Stimulated activated CD8-positive, alpha-beta memory T cell treated with anti-CD3 and anti-CD28 coated beads, Interleukin-4, amount 100 ng/mL, for 4 hours (primary cell): Measurements from ENCODE around the gene MINDY4B.

Experiments used
- DNase-seq, 2 donors: peaks; one replicate each; pipeline ENCODE4 v3.0.0-alpha.2; 2020; ENCODE audit warnings: low read depth in 2 of 2, low spot score in 1 of 2

Gene MINDY4B

DNA sequence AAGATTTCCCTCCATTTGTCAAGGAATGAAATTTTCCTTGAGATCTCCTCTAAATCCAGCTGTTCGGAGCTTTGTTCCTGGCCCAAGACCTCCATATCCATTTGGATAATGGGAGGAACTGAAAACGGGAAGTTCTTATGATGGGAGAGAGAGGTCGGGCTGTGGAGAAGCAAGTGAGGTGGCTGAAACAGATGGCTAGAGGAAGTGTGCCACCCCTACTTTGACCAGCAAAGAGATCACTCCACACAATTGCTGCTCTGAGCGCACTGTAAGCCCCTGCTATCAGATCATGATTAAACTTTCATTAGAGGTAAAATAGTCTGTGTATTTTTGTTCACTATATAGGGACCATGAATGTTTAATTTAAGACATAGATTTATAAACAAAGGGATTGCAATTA, at the start of gene MINDY4B:
MINDY4B (minus strand) TSS at position 101 of the 400 bp plus-strand sequence; CDS start at position 101, 0 bp downstream.
- DNase-seq: no peak

DNA sequence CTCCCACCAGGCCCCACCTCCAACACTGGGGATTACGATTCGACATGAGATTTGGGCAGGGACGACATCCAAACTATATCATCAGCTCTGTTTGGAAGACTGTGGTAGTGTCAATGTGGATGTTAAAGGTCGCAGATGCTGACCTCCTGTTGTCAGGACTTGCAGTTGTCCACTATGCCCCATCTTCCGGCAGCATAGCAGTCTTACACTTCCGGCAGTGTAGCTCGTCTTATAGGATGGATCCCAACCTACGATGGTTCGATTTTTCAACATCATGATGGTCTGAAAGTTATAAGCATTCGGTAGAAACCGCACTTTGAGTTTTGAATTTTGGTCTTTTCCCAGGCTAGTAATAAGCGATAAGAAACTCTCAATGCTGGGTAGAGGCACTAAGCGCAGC, 46.7 kb upstream of the MINDY4B start:
- no peak for DNase-seq

DNA sequence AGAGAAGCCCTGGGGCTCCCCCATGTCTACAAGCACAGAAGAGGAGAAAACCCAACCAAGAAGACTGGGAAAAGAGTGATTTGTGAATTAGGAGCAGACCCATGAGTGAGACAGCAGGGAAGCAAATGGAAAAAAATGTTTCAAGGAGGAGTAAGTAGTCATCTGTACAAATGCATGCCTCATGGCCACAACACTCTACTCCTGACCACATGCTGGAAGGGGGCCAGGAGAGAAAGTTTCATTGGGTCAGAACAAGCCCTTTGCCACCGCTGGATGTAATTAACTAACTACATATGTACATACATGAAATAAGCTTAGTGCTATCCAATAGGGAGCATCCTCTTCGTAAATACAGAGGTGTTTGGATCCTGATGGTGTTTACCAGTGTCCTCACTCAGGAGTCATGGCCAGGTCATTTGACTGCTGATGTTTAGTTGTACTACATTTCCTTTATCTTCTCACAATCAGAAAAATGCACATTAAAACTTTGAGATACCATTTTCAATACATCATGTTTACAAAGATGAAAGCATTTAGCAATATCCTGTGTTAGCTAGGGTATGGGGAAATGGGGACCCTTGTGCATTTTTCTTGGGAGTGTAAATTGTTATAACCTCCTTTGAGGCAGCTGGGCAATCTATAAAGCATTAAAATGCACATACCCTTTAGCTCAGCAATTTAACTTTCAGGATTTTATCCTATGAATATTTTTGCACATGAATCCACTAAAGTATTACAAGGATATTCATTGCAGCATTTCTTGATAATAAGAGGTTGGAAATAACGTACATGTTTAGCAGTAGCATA, 40.2 kb upstream of the MINDY4B start:
- DNase-seq: no peak

DNA sequence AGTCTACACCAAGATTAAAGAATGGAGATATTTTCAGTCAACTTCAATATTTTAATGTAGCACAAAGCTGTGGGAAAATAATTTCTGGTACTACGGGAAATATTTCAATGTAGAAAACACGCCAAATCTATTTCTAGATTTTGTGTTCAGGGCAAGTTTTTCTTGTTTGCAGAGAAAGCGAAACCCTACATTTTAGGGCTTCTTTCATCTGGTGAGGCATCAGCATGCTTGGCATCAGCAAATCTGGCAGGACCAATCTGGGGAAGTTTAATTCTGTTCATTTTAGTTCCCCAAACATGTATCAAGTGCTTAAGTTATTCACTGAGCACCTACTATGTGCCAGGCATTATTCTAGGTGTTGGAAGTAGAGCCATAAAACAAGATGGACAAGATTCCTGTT, 37.0 kb upstream of the MINDY4B start:
- no peak for DNase-seq

DNA sequence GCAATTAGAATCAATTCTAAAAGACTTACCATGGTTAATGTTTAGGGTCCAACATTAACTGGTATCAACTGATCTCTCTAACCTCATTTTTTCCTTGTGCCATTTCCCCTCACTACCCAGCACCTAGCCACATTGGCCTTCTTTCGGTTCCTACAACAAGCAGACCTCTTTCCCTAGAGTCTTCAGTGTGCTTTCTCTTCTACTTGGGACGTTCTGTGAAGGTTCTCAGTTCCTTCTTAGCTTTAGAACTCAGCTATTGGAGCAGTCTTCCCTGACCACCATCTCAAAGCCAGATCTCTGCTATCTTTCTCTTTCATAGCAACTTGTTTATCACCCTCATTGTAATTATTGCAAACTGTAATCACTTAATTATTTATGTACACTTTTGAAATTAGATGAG, 31.5 kb upstream of the MINDY4B start:
- no peak for DNase-seq

DNA sequence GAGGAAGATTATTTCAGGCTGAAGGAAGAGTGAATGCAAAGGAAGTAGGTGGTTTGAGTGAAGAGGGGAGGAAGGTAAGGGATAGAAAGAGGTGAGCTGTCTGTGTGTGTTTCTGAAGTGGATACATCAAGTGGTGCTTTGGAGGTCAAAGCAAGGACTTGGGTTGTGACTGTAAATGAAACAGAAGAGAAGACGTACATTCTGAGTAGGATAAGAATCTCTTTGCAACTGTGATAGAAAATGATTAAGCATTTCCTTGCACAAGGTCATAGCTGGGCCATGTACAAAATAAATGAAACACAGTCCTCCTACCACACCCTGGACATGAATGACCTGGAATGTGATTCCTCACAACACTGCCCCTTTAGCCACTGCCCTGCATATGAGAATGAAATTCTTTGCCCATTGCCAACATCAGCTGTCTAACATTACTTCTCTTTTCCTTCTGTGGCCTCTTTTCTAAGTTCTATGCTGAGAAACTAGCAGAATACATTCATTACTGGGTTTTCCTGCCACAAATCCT, 28.3 kb upstream of the MINDY4B start:
- no peak for DNase-seq

DNA sequence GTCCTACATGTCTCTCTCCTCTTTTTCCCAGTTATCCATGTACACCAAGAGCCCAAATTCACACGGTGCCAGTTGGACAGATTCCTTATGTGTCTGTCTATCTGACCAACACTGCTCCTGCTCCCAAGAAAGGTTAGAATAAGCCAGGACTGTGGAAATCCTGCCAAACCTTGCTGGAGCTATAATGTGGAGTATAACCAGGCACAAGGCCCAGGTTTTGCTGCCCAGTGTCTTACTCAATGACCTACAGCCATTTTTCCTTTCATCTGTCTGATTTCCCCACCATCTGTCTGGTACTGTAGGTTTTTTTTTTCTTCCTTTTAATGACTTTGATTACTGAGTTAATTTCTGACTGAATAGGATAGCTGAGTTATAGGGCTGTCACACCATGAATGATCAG, 26.5 kb upstream of the MINDY4B start:
- DNase-seq: no peak

DNA sequence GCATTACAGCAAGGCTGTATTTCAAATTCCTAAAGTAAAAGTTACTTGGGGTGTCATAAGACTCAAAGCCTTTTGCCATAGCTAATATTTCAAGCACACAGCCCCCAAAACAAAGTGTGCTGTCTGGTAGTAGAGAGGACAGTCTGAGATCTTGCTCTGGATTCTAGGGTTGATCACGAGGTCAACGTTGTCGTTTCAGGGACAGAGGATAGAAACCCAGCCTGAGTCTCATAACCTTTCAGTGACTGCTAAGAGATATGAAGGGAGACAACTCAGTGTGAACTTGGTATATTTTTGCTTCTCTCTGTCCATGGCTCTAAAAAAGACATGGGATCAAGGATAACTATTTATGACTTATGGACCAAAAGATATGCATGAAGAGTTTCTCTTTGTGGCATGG, 25.6 kb upstream of the MINDY4B start:
- DNase-seq: no peak

DNA sequence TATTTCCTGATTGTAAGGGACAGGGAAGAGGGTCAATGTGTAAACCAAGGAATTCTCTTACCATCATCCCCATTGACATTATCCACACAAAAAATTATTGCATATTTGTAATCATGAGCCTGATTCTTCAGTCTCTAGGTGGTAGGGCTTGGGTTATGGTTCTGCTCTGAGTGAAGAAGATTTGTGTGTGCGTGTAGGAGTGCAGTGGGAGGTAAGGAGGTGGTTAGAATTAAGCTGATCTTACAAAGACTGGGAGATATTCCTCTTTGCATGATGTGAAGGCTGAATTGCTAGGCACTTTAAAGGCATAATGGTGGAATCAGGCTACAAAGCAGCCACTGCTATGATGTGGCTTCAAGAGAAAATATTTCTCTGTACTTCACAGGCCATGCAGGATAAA, 23.0 kb upstream of the MINDY4B start:
- DNase-seq: no peak

DNA sequence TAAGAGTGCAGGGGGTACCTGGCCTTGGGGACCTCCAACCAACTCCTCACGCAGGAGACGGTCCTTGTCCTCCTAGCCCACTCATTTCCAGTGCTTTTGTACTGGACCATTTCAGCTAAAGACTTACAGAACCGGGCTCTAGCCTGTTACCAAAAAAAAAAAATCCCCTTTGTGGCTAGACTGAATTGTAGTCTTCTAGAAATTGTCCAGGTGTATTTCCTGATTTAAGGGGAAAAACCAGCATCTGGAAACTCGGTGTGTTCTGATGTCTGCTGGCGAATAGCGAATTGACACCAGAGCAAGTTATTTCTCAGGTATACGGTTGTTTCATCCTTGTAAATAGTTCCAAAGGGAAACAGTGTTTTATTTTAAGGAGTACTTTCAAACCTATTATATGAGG, 21.1 kb upstream of the MINDY4B start:
- DNase-seq: no peak

DNA sequence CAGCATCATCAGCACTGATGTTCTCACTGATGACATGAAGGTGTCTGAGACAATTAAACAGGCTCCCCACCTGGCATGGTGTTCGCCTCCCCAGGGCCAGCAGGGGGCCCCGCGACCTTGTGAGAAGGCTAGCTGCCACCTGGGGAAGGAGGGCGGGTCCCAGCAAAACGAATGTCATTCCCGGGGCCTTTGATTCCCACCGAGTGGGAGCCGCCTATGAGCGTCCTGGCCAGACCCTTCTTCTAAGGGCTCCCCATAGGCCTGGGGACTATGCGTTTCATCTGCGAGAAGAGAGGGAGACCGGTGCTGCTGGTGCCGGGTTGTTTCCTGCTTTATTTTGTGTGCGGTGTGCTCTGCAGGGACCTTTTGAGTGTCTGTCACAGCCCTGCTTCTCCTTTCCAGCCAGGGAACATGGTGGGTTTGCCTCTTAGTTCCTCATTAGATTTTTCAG, 20.5 kb upstream of the MINDY4B start:
- DNase-seq: peak; percentile 1 to 7

DNA sequence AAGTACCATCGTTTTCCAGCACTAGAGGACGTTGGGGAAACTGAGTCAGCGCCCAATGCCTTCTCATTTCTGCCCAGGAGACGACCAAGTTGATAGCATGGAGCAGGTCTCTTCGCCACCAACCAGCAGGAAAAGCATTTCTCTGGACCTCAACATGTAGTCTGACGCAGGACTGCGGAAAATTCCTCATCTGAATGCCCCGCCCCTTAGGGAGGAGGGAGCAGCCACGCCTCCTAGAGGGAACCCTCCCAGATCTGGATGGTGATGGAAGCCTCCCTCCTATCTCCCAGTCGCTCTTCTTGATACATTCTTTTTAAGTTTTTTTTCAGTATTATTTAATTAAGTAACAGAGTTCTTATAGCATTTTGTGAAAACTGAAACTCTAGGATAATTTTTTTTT, 17.4 kb upstream of the MINDY4B start:
- DNase-seq: no peak

DNA sequence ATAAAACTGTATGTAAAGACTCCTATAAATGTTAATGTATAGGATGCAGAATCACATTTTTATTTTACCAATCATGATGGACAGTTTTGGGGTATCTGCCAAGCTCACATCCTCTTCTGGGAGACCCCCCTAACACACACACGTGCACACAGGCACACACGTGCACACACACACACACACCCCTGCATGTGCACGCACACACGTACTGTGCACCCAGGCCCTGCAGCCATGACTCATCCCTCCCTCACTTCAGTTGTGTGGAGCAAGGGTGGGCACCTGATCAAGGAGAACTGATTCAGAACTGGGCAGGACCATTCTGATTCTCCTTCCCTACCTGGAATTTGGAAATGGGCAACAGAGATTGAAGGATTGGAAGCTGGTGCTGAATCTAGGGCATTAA, 16.0 kb upstream of the MINDY4B start:
- DNase-seq: no peak

DNA sequence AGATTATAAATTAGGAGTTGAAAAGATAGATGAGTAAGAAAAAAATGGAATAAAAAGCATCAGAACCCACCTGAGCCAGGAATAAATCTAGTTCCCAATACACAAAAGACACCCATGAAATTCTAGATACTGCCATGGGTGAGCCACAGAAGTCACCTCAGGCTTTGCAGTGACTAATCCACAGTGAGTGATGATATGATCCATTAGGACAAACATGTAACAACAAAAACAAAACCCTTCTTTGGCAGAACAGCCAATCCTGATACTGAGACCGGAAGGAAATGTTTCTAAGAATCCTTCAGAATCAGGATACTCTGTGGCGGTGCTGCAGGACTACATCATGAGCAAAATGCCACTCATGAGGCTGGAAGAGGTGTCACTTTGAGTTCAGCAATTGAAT, 15.0 kb upstream of the MINDY4B start:
- DNase-seq: no peak

DNA sequence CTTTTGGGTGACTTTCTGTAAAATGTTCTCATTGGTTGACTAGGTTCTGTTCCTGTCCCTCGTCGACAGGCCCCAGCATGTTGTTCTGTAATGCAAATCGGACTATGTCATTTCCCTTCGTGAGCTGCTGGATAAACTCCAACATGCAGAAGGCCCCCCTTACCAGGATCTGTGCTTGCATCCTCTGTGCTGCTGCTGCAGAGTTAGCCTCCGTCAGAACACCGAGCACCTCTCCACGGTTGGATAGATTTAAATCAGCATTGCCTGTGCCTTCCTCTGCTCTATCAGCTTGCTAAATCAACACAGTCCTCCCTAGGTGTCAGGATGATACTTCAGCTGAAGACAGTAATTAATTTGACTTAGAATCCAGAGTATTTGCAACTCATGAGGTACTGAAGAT, 12.7 kb upstream of the MINDY4B start:
- DNase-seq: no peak

DNA sequence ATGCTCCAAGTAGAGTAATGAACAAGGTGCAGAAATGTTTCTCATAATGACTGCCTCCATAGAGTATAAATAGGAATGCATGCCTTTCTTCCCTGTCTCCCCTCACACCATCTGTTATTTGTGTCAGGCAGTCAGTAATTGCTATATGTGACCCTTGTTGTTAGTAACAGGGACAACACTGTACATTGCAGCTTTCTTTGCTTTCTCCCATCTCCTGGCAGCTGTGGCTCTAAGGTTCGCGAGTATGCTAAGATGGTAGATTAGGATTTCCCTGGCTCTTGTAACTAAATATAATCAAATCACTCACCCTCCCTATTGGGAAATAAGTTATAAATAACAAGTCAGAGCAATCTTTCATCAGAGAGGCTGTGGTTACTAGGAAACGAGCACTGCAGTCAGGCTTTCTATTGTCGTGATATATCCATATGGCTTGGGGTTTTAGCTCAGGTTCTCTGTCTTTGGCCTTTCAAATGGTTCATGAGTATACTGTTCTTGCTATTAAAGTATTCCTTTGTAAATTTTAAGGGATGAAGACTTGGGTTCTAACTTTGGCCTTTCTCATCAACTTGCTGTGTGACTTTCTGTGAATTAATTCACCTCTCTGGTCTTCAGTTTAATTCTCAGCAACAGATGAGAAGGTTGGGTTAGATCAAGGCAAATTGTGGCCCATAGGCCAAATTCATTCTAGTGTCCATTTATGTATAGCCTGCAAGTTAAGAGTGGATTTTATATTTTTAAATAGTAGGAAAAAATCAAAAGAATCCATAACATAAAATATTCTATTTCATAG, 8.1 kb upstream of the MINDY4B start:
- DNase-seq: no peak

DNA sequence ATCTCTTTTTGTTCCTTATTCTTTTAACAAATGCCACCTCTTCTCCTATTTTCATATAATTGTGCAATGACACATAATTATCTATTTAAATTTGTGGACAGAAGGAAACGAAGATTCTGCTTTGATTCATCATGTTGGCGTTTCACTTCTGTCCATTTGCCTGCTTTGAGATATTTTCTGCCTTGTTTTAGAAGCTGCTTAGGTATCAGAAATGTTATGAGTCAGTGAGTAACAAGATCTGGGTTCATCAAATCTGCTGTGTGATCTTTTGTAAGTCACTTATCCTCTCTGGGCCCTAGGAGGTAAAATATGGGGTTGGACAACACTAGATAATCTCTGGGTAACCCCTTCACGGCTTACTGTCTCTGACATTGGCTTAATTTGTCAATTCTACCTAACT, 7.3 kb upstream of the MINDY4B start:
- no peak for DNase-seq

DNA sequence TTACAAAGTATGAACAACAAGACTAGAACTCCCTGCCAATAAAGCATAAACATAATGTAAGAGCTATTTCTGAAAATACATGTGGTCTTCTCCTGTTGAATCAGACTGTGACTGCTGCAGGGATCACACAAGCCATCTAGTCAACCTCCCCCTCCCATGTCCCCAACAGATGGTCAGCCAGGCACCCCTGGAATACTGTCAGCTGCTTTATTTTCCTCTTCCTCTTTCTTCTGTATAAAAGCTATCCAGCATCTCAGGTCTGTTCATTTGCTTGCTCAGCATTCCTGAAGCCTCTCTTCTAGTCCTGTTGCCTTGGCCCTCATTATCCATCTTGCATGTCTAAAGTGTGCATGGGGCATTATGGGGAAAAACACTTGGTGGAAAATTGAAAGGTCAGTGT, 6.5 kb upstream of the MINDY4B start:
- no peak for DNase-seq

DNA sequence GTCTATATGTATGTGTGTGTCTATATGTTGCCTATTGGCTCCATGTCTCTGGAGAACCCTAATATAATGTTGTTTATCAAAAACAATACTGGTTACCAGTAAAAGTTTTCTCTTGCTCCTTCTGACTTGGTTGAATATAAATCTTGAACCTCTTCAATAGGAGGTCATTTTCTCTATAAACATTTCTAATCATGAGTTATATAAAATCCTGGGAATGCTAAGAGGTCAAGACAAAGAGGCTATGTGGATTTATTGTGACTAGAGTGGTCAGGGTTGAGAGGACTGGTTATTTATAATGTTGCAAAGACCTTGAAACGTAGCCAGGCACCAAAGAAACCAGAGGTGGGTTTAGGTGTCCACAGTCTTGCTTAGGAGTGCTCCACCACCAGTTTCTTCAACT, 1.2 kb upstream of the MINDY4B start:
- DNase-seq: no peak

DNA sequence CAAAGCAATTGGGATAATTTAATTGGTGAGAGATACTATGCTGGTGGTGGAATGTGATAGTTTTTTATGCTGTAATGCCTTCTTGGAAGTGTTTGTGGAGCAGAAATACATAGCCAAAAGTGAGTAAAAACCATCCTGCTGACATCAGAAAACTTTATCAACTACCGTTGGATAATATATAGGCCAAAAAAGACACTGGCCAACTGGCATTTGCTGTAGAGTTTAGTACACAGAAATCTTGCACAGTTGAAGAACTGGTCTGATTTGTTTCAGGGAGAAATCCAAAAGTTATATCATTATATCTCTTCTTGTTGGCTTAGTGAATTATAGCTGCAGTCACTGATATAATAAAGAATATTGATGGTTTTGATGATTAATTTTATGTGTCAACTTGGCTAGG, 507 bp upstream of the MINDY4B start:
- no peak for DNase-seq

DNA sequence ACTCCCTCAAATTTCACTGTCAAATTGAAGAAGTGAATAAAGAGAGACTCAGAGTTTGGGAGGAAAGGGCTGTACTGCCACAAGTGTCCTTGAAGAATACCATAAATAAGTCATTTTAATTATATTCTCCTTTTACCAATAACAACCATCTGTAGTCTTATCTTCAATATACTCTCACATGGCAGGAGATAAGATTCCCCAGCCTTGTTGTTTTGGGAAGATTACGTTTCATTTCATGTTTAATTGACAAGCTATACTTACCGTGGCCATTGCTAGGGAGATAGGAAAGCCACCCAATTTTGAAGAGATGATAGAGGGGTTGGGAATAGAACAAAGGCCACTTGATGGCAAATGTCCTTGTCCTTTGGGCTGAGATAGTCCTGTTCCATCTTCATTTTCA, 2.3 kb downstream of the MINDY4B start:
- no peak for DNase-seq

DNA sequence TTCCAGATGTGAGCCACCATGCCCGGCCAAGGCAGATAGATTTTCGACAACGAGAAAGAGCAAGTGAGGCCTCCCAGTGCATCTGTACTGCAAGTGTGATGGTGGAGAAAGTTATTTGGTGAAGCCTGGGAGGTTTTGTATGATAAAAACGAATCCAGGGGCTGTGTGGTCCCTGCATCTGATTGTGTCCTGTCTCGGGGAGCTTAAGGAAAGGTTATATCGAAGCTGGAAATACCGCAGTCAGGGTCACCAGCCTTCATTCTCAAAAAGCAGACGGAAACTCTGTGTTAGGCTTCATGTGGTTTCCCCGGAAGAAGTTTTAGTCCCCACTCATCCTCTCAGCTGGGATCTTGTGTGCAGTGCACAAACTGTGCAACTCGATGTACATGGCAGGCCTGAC, 3.4 kb downstream of the MINDY4B start:
- DNase-seq: no peak
